GM10847 (cell line): Measurements from ENCODE around the gene C2CD4A.

ENCODE experiments used
- POLR2A ChIP-seq: IDR thresholded peaks from 2 replicates; pipeline ENCODE4 v1.6.1; 2011; ENCODE audit not compliant: insufficient read length; ENCODE audit errors: extremely low read depth

The C2CD4A gene

GRCh38 chr15:62058327-62059028, 8.3 kb upstream of the C2CD4A start:
- TF ChIP-seq POLR2A, result no peak

- TF ChIP-seq POLR2A, result no peak
Observed at GRCh38 chr15:62059108-62059815, 7.5 kb upstream of the C2CD4A start.

GRCh38 chr15:62059816-62060112, 7.0 kb upstream of the C2CD4A start:
- no peak for TF ChIP-seq POLR2A

- TF ChIP-seq POLR2A, result peak; percentile 81
Observed at GRCh38 chr15:62060113-62060895, 6.5 kb upstream of the C2CD4A start, which contains the start of gene VPS13C. VPS13C (minus strand) TSS chr15:62060447; CDS start chr15:62060374, 73 bp downstream.

- no peak for TF ChIP-seq POLR2A
Observed at GRCh38 chr15:62060896-62061280, 5.9 kb upstream of the C2CD4A start.

- TF ChIP-seq POLR2A, result no peak
Observed at GRCh38 chr15:62063825-62064635, 2.7 kb upstream of the C2CD4A start.

- TF ChIP-seq POLR2A, result no peak
Observed at GRCh38 chr15:62067448-62068044, 769 bp downstream of the C2CD4A start.

GRCh38 chr15:62068071-62068809, 1.5 kb downstream of the C2CD4A start:
- no peak for TF ChIP-seq POLR2A

GRCh38 chr15:62068810-62069167, 2.0 kb downstream of the C2CD4A start:
- TF ChIP-seq POLR2A, result no peak

GRCh38 chr15:62069551-62069950, 2.8 kb downstream of the C2CD4A start:
- no peak for TF ChIP-seq POLR2A

- TF ChIP-seq POLR2A, result no peak
Observed at GRCh38 chr15:62071711-62072308, 5.0 kb downstream of the C2CD4A start.

- no peak for TF ChIP-seq POLR2A
Observed at GRCh38 chr15:62075595-62076277, 9.0 kb downstream of the C2CD4A start.

GRCh38 chr15:62079594-62079993, 12.8 kb downstream of the C2CD4A start:
- TF ChIP-seq POLR2A, result no peak
